HepG2 (cell line): ENCODE data around the gene KRTAP29-1.

ENCODE experiments used
- EZH2 ChIP-seq: conservative IDR thresholded peaks from 2 replicates; pipeline ENCODE4 v1.6.1; 2012; ENCODE audit warnings: mild to moderate bottlenecking, low read depth, low read length, moderate library complexity
- JDP2 ChIP-seq: sonication (generic); formaldehyde crosslinking; IDR thresholded peaks from 2 replicates; pipeline ENCODE4 v1.8.1; 2022; ENCODE audit warnings: missing genetic modification reagents, borderline replicate concordance
- MAFK ChIP-seq, 2 experiments: IDR thresholded peaks in 1 of 2; conservative IDR thresholded peaks in 1 of 2; 2 replicates each; pipeline ENCODE4 v1.6.1; 2011; ENCODE audit warnings: improper control_type of control experiment in 2 of 2, low read length in 2 of 2
- NFE2L1 ChIP-seq: sonication (generic); formaldehyde crosslinking; IDR thresholded peaks from 2 replicates; pipeline ENCODE4 v1.4.0; 2020; ENCODE audit warnings: missing genetic modification reagents, mild to moderate bottlenecking, borderline replicate concordance

DNA sequence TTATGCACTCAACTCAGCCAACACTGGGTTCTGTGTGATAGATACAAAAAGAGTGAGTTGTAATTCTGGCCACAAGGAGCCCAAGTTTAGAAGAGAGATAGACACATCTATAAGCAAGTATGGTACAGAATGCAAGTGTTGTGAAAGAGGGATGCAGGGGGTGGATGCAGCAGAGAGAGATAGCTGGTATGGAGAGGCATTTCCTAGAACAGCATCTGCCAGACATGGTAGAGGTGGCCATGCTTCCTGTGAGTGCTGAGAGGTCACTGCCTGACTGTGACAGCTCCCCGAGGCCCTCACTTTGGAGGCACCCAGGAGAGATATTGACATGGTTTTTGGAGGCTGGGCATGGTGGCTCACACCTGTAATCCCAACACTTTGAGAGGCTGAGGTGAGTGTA, 8.5 kb upstream of the KRTAP29-1 start:
- TF ChIP-seq MAFK (conservative IDR thresholded peaks at IDR 0.05 in 1 of 2, IDR thresholded peaks at IDR 0.05 in 1 of 2; ENCODE audit: low read length in 2 of 2) (no peak), NFE2L1 (no peak), EZH2 (no peak), JDP2 (CRISPR knock-in tag) (no peak)
